Hepatocyte (in vitro differentiated cells): Measurements from ENCODE around the gene CD4. TPM values are rescaled to one million over a fixed set of nuclear protein-coding genes. Genes with fewer than 3 reads are reported as not detected.
A peak's percentile ranks its signal among the peaks of the same experiment; 100 is the strongest.

Experiments used
- DNase-seq: peaks from one replicate; pipeline ENCODE4 v3.0.0-alpha.2; 2016; ENCODE audit warnings: low spot score
- H2AFZ ChIP-seq: fragments of 200-600 bp; sonication (generic); 2 replicates; pipeline ENCODE4 v1.6.0; 2016; ENCODE audit warnings: antibody characterized with exemption, mild to moderate bottlenecking
- H3K27ac ChIP-seq: fragments of 200-600 bp; sonication (generic); 2 replicates; pipeline ENCODE4 v1.5.1; 2016; ENCODE audit warnings: mild to moderate bottlenecking
- H3K27me3 ChIP-seq: fragments of 200-600 bp; sonication (generic); 2 replicates; pipeline ENCODE4 v1.6.1; 2016
- H3K36me3 ChIP-seq: fragments of 200-600 bp; sonication (generic); replicated peaks from 2 replicates; pipeline ENCODE4 v1.5.1; 2016; ENCODE audit warnings: low read depth; ENCODE audit not compliant: insufficient read depth
- H3K4me1 ChIP-seq: fragments of 200-600 bp; sonication (generic); 2 replicates; pipeline ENCODE4 v1.5.1; 2016; ENCODE audit warnings: mild to moderate bottlenecking, moderate library complexity; ENCODE audit not compliant: insufficient read depth
- H3K4me2 ChIP-seq: fragments of 200-600 bp; sonication (generic); 2 replicates; pipeline ENCODE4 v1.6.0; 2016
- H3K4me3 ChIP-seq: fragments of 200-600 bp; sonication (generic); 2 replicates; pipeline ENCODE4 v1.5.1; 2016; ENCODE audit warnings: mild to moderate bottlenecking
- H3K79me2 ChIP-seq: fragments of 200-600 bp; sonication (generic); 2 replicates; pipeline ENCODE4 v1.6.0; 2017; ENCODE audit warnings: mild to moderate bottlenecking
- H3K9me2 ChIP-seq: fragments of 200-600 bp; sonication (generic); replicated peaks from 2 replicates; pipeline ENCODE4 v1.6.0; 2017; ENCODE audit warnings: mild to moderate bottlenecking; ENCODE audit not compliant: insufficient read depth
- H3K9me3 ChIP-seq: fragments of 200-600 bp; sonication (generic); 2 replicates; pipeline ENCODE4 v1.5.1; 2016; ENCODE audit warnings: low read depth, mild to moderate bottlenecking
- H4K20me1 ChIP-seq: fragments of 200-600 bp; sonication (generic); 2 replicates; pipeline ENCODE4 v1.6.0; 2016; ENCODE audit warnings: mild to moderate bottlenecking; ENCODE audit not compliant: insufficient read depth, poor library complexity, severe bottlenecking
- CTCF ChIP-seq: fragments of 200-600 bp; sonication (generic); IDR thresholded peaks from 2 replicates; pipeline ENCODE4 v1.5.1; 2016; ENCODE audit warnings: antibody characterized with exemption, mild to moderate bottlenecking; ENCODE audit not compliant: poor library complexity
- EZH2 ChIP-seq: fragments of 200-600 bp; sonication (generic); IDR thresholded peaks from 2 replicates; pipeline ENCODE4 v1.6.1; 2016; ENCODE audit warnings: antibody characterized with exemption, mild to moderate bottlenecking, borderline replicate concordance
- EZH2phosphoT487 ChIP-seq: fragments of 200-600 bp; sonication (generic); IDR thresholded peaks from one replicate; pipeline ENCODE4 v1.6.1; 2018; ENCODE audit warnings: antibody characterized with exemption, mild to moderate bottlenecking, low read depth, moderate library complexity; ENCODE audit not compliant: unreplicated experiment, severe bottlenecking
- WGBS: methylation state at CpG from one replicate; pipeline ENCODE4 v1.1.6; 2016; ENCODE audit warnings: low lambda C conversion rate; ENCODE audit errors: missing lambda C conversion rate; 5-methylcytosine and 5-hydroxymethylcytosine counted together
- polyA plus RNA-seq: library from polyadenylated mRNA; unstranded; fragments of >200 nt; fragmentation: Nextera tagmentation; extraction: Ambion mirVana; gene quantifications from 2 replicates; pipeline ENCODE4 v1.2.1, GENCODE V29; 2016
- total RNA-seq: library from RNA; depleted of rRNA; stranded (reverse); fragments of >200 nt; gene quantifications from 2 replicates; pipeline ENCODE4 v1.2.3, GENCODE V29; 2014

Gene CD4
- total and polyA plus RNA-seq, 2 experiments from 2014 or later: 2.7 to 6.4 TPM

GRCh38 chr12:6818222-6818621 lies 28.9 kb downstream of the CD4 start:
- no peaks in the 10 kb centered on the region for H3K9me3 ChIP-seq
- DNase-seq: peak; percentile 20
- TF ChIP-seq EZH2 (no peak), EZH2phosphoT487 (no peak), CTCF (no peak)
- H2AFZ ChIP-seq: no peak overlapping the region
- no peak overlapping the region for H3K27ac ChIP-seq
- H3K27me3 ChIP-seq: peaks cover 5% of the 10 kb centered on the region
- H3K4me1 ChIP-seq: peaks cover 10% of the 10 kb centered on the region
- no peak overlapping the region for H3K4me2 ChIP-seq
- no peaks in the 10 kb centered on the region for H4K20me1 ChIP-seq
- H3K4me3 ChIP-seq: no peak overlapping the region
- no peaks in the 10 kb centered on the region for H3K9me2 ChIP-seq
- H3K79me2 ChIP-seq: no peaks in the 10 kb centered on the region
- H3K36me3 ChIP-seq: no peaks in the 10 kb centered on the region
- WGBS: 44% methylated on average over 8 of the region's 10 CpGs

GRCh38 chr12:6818645-6819044 lies 29.3 kb downstream of the CD4 start:
- Histone ChIP-seq H3K27ac (no peak overlapping the region), H3K27me3 (peaks cover 5% of the 10 kb centered on the region), H3K4me1 (peaks cover 10% of the 10 kb centered on the region), H3K79me2 (no peaks in the 10 kb centered on the region), H3K9me2 (no peaks in the 10 kb centered on the region), H2AFZ (no peak overlapping the region), H3K4me2 (no peak overlapping the region), H3K36me3 (no peaks in the 10 kb centered on the region), H4K20me1 (no peaks in the 10 kb centered on the region), H3K4me3 (no peak overlapping the region), H3K9me3 (no peaks in the 10 kb centered on the region)
- DNase-seq: no peak
- TF ChIP-seq CTCF (no peak), EZH2phosphoT487 (no peak)
- 72% methylated on average over 5 of the region's 5 CpGs for WGBS

GRCh38 chr12:6819106-6820030 lies 30.0 kb downstream of the CD4 start:
- Histone ChIP-seq H2AFZ (no peak overlapping the region), H4K20me1 (no peaks in the 10 kb centered on the region), H3K27me3 (peaks cover 5% of the 10 kb centered on the region), H3K4me1 (peaks cover 10% of the 10 kb centered on the region), H3K79me2 (no peaks in the 10 kb centered on the region), H3K9me3 (no peaks in the 10 kb centered on the region), H3K36me3 (no peaks in the 10 kb centered on the region), H3K4me3 (no peak overlapping the region), H3K27ac (no peak overlapping the region), H3K9me2 (no peaks in the 10 kb centered on the region), H3K4me2 (no peak overlapping the region)
- no peak for TF ChIP-seq EZH2phosphoT487
- no peak for TF ChIP-seq EZH2
- no peak for TF ChIP-seq CTCF
- WGBS: 75% methylated on average over 13 of the region's 13 CpGs
- no peak for DNase-seq
